Measurements from ENCODE around the gene ALDH9A1.
"Not testable (repeated sequence)": the region's sequence is repeated elsewhere in the genome, so short reads cannot be mapped to it uniquely, and the experiment has no call there.

DNA sequence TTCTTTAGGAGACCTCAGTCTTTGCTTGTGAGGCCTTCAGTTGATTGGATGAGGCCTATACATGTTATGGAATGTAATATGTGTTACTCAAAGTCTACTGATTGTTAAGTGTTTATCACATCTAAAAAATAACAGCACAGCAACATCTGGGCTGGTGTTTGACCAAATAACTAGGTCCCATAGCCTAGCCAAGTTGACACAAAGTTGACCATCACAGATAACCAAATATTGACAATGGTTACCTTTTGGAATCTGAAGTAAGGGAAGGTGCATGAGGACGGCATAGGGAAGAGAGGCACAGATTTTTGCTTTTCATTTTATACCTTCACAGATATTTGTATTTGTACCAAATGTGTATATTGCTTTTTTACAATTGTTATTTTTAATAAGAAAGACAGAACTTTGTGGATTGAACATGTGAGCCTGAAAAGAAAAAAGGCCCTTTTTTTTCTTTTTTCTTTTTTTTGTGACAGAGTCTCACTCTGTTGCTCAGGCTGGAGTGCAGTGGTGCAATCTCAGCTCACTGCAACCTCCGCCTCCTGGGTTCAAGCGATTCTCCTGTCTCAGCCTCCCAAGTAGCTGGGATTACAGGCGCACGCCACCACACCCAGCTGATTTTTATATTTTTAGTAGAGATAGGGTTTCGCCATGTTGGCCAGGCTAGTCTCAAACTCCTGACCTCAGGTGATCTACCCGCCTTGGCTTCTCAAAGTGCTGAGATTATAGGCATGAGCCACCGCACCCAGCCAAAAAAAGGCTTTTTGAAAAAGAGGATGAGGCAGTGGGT lies 18.1 kb upstream of the ALDH9A1 start:
- TF ChIP-seq, protein P1, sequence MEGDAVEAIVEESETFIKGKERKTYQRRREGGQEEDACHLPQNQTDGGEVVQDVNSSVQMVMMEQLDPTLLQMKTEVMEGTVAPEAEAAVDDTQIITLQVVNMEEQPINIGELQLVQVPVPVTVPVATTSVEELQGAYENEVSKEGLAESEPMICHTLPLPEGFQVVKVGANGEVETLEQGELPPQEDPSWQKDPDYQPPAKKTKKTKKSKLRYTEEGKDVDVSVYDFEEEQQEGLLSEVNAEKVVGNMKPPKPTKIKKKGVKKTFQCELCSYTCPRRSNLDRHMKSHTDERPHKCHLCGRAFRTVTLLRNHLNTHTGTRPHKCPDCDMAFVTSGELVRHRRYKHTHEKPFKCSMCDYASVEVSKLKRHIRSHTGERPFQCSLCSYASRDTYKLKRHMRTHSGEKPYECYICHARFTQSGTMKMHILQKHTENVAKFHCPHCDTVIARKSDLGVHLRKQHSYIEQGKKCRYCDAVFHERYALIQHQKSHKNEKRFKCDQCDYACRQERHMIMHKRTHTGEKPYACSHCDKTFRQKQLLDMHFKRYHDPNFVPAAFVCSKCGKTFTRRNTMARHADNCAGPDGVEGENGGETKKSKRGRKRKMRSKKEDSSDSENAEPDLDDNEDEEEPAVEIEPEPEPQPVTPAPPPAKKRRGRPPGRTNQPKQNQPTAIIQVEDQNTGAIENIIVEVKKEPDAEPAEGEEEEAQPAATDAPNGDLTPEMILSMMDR (IDR thresholded peaks at IDR 0.05 in 4 of 5, conservative IDR thresholded peaks at IDR 0.05 in 1 of 5), result not testable (repeated sequence)
- not testable (repeated sequence) for TF ChIP-seq POLR2A (IDR thresholded peaks at IDR 0.05)
